Fibroblast of upper back skin (primary cell): ENCODE data around the gene C13orf42.
"Not testable (repeated sequence)": the region's sequence is repeated elsewhere in the genome, so short reads cannot be mapped to it uniquely, and the experiment has no call there.

ENCODE experiments used
- DNase-seq: peaks from one replicate; pipeline ENCODE4 v3.0.0-alpha.2; 2013

Gene C13orf42

DNA sequence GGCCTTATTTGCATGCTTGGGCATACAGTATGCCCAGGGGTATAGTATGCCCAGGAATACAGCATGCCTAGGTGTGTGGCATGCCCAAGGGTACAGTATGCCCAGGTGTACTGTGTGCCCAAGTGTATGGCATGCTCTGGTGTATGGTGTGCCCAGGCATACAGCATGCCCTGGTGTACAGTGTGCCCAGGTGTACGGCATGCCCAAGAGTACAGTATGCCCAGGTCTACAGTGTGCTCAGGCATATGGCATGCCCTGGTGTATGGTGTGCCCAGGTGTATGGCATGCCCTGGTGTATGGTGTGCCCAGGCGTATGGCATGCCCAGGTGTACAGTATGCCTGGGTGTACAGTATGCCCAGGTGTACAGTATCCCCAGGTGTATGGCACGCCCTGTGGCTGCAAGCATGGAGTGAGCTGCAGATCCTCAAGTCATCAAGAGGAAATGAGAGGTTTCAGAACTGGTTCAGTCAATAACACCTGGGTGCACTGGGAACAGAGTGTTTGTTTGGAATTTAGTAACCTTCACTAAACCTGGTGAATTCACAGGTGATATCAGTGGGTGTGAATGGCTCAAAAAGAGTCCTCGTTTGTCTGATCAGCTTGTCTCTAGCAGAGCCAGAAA, 7.8 kb upstream of the C13orf42 start:
- no peak for DNase-seq

DNA sequence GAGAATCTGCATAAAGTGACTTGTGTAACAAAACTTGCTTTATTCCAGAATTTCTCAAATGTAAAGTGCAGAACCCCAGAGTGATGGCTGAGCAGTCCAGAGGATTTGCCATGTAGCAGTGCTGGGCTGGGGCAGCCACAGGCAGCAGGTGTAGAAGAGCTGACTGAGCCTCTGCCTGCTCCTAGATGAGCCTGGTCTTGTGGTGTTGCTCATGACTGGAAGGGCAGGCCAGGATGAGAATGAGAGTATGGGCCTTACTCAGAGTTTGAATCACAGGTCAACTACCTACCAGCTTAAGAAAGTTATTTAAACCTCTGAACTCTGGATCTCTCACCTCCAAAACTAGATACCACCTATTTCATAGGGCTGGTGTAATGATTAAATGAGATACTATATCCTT, 2.9 kb upstream of the C13orf42 start:
- DNase-seq: no peak

DNA sequence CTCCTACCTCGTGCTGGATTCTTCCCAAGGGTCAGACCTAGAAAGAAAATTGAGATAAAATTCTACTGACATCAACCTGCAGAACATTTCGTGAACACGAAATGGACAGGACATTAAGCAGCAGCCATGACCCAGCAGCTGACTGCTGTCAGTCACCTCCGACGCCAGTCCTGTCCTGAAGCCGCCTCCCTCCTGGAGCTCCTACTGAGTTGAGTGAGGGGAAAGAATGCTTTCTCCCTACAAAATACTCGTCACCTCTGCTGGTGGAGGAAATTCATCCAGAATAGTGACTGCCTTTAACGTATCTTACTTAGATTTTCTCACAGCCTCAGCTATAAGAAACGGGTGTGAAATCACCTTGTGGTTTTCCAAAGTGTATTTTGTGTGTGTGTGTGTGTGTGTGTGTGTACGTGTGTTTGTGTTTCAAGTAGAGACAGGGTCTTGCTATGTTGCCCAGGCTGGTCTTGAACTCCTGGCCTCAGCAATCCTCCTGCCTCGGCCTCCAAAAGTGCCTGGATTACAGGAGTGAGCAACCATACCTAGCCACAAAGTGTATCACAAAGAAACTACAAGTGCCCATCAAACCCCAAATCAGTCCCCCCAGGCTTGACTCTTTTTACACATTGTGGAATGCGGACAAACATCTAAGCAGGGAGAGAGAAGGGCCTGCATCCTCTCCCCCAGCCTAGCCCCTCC, 2.3 kb upstream of the C13orf42 start:
- DNase-seq: no peak

DNA sequence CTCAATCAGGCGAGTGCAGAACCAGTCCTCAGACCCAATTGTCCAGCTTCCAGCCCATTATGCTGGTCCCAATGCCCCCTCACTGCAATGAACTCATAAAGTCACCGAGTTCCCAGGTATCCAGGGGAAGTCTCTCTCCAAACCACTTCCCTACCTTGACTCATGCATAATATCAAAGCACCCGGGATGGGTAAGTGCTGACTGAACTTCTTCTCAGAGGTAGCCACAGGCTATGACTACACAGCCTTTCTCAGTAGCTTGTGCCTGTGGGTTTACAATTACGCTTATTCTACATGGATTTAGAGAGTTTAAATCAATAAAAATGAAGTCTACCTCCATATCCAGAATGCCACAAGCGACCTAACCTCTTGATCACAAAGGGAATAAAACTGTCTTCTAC, 1.7 kb upstream of the C13orf42 start:
- DNase-seq: no peak

DNA sequence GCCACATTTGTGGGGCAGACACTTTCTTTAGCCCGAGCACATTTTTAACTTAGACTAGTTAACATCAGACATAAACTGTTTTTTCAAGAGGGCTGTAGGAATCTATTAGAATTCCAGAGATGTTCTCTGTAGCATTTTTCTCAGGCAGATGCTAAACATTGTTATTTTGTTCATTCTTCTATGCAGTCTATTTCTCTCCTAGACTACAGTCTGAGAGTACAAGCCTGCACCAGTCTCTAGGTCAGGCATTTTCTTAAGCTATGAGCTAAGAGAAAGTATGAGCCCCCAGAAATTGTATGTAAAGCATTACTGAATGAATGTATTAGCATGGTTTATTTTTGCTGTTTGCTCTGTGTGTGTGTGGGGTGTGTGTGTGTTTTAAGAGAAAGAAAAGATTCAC, 923 bp upstream of the C13orf42 start:
- DNase-seq: no peak

DNA sequence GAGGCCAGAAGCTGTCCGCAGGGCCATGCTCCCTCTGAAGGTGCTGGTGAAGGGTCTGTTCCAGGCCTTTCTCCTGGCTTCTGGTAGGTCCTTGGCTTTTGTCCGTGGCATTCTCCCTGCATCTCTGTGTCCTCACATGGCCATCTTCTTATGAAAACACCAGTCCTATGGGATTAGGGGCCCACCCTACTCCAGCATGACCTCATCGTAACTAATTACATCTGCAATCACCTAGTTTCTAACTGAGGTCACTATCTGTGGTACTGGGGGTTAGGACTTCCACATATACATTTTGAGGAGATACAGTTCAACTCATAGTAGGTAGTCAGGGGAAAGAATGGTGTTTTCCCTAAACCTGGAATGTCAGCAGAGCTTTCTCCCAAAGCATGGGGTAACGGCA, 3.1 kb downstream of the C13orf42 start:
- DNase-seq: no peak

DNA sequence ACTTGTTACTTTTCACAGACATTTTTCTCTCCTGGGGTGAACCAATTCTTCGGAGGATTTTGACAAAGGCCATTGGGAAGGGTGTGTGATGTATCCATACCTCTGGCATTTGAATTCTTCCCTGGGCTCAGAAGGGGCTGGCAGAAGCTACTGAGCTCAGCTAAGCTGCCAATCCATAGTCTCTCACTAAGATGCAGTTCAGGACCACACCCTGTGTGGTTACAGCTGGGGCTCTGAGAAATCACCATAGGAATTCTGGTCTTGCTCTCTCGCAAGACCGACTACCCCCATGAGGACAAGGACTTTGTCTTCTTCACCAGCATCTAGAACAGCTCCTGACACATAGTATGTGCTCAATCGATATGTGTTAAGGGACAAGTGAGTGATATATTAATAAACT, 6.0 kb downstream of the C13orf42 start:
- DNase-seq: no peak

DNA sequence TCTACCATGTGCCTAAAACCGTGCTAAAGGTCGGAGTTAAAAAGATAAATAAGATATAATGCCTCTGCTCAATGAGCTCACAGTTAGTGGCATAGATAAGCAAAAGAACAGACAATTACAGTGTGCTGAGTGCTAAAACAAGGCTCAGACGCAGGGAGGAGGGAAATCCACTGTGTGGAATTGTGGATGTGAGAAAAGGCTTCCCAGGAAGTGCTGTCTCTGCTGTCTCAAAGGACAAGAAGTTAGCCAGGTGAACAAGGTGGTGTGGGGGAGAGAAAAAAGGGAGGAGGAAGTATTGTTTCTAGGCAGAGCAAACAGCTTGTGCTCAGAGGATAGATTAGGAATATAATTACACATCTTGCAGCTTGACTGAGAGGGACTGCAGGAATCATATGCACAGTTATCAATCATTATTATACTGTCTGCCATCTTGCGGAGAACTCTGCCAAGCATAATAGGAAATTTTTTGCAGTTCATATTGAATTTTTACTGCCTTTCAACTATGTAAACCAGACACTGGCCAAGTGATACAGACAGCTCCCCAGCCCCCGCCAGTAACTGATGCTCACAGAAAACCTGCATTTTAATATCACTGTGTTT, 9.3 kb downstream of the C13orf42 start:
- DNase-seq: no peak

DNA sequence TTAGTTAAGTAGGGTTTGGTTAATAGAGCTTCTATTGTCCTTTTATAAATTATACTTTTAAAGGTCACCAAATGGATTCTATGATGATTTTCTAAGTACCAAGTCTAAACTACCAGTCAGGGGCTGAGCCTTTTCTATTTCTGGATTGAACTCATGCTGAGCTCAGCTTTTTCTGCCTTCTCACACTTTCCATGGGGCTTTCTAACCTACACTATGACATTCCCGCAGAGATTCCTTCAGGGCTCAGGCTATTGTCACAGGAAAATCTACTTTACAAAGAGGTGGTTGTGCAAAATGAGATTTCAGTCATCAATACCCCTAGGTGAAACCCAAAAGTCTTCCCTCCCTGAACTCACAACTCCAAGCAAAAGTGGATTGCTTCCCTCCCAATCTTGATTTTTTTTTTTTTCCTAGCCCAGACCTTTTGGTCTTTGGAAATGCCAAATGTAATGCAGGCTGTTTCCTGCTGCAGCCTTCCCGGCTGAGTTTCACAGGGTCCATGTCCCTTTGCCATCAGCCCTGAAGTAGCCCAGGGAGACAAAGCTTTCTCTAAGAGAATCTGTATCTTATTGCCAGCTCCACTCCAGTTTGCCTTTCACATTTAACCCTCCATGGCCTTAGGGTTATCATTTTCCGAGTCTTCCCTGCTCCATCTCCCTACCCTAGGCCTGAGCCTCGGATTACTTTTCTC, 13.6 kb downstream of the C13orf42 start:
- DNase-seq: no peak

DNA sequence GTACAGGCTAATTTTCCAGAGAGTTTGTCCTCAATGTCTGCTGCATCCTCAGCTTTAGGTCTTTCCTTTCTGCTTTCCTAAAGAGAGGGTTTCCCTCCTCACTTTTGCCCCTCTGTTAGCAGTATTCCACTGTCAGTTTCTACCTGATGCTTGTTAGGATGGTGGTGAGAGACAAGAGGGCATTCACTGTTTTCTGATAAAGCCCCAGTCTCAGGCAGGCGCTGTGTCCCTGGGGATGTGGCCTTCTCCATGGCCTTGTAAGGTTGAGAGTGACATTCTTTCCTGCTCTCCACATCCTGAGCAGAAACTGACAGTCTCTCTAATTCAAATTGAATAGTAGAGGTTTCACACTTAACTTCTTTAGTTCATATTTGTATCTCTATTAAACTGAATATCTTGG, 14.9 kb downstream of the C13orf42 start:
- DNase-seq: no peak

DNA sequence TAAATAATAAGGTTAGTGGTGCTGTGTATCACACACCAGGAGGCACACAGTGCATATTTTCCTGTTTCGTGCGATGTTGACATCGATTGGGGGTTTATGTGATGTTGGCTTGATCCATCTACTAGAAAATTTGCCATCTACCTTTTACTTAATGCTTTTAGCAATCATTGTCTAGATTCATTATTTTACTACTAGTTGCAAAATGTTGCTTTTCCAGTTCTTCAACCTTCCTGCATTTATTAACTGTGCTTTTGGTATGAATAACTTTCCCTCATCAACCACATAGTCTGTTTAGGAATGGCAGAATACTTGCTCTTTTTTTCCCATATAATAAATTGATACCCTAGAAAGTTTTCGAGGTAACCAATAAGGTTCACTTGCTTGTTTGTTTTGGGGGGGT, 17.5 kb downstream of the C13orf42 start:
- no peak for DNase-seq

DNA sequence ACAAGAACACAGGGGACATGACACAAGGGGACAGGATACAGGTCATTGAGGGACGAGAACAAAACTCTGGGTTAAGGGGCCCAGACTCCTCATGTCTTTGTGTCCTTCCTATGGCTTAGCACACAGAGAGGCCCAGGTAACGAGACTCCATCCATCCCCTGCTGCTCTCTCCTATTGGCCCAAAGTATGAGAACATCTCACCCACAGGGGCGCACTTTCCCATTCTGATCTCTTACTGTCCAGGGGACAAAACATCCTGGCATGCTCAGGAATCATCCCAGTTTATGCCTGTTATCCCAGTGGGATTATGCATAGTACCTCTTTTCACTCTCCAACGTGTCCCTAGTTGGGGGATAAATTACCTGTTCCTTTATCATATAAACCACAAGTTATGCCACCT, 19.2 kb downstream of the C13orf42 start:
- DNase-seq: no peak

DNA sequence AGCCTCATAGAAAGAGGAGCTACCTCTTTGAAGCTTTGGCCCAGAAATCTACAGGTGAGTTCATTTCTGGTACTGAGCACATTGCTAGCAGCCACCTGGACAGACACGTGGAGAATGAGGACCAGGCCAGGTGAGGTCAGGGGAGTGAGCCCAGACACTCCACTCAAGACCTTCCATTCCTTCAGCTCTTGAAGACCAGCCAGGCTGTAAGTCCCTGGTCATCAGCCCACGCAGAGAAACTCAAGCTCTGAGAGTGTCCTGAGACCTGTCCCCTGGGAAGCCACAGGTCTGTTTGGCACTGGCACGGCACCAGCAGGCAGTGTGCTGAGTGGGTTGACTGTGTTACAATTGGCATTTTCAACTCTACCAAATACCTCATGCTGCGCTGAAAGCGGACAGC, 27.4 kb downstream of the C13orf42 start:
- DNase-seq: no peak

DNA sequence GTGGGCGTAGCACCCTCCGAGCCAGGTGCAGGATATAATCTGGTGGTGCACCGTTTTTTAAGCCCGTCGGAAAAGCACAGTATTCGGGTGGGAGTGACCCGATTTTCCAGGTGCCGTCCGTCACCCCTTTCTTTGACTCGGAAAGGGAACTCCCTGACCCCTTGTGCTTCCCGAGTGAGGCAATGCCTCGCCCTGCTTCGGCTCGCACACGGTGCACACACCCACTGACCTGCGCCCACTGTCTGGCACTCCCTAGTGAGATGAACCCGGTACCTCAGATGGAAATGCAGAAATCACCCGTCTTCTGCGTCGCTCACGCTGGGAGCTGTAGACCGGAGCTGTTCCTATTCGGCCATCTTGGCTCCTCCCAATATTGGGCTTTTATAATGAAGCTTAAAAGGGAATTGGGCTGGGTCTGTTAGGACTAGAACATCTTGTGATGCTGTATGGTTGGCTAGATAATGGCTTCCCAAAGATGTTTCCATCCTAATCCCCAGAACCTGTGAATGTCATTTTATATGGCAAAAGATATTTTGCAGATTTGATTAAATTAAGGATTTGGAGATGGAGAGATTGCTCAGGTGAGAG, 30.5 kb downstream of the C13orf42 start:
- not testable (repeated sequence) for DNase-seq

DNA sequence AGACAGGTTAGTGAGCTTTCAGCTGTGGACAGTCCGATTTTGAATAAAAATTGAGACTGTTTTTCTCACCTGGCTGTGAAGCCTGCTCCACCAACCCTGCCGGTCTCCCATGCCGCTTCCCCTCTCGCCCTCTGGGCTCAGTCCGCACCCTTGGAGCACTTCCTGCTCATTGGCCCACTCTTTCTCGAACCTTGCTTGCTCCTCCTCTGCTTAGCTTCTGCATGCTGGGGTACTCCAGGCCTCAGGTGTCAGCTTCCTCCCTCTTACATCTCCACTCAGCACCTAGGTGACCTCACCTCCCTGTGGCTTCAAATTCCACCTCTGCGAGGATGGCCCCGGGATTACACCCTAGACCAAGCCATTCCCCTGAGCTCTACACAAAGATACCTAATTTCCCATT, 39.6 kb downstream of the C13orf42 start:
- no peak for DNase-seq

DNA sequence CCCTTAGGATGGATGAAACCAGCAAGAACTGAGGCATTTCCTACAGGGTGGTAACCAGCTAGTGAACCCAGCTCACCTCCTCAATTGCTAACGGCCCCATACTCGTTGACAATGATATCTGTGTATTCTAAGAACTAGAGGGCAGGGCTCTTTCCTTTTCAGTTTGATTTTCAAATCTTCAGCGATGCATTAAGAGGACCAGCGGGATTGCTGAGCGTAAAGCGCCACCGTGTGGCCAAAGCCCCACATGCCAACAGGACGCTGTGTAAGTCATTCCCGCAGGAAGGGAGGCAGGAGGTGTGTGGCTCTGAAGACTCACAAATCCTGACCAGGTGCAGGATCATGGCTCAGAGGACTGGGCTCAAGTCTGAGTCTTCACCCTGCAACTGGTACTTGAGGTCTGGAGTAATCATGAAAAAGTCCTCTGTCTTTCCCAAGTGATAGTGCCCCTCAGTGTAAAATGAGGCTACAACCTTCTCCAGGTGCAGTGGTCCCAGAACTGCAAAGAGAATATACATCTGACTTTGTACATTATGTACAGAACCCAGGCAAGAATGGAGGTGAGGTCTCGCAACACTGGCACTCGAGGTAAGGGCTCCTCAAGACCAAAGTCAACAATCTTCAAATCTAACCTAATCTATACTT, 40.9 kb downstream of the C13orf42 start:
- peak; percentile 75 for DNase-seq

DNA sequence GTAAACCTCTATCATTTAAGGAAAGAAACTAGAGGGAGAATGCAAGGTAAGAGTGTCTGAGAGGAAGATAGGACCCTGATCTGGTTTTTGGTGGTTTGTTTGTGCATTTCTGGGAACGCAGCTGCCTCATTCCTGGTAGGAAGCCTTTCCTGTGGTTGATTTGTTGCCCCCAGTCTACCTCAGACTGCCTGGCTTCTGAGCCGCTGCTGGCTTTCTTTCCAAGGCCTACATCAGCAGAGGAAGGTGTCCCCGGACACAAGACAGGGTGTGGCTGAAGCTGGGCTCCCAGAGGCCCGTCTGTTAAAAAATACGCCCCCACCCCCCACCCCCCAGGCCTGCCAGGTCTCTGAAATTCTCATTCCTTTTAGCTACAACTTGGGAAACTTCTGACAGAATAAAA, 42.6 kb downstream of the C13orf42 start:
- no peak for DNase-seq

DNA sequence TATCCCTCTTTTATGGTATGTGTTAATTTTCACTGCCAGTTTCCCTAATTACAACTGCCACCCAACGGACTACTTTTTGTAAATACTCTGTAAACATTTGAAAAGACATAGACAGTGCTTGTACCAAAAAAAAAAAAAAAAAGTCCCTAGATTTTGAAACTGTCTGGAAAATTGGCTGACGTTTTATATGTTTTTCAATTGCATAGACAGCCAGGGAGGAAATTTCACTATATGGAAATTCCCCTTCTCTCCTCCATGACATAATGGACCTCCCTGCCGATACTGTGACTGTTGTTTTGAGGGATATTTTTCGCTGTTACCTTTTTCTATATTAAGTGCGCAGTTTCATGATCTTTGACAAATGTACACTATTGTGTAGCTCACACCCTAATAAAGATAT, 43.4 kb downstream of the C13orf42 start:
- no peak for DNase-seq

DNA sequence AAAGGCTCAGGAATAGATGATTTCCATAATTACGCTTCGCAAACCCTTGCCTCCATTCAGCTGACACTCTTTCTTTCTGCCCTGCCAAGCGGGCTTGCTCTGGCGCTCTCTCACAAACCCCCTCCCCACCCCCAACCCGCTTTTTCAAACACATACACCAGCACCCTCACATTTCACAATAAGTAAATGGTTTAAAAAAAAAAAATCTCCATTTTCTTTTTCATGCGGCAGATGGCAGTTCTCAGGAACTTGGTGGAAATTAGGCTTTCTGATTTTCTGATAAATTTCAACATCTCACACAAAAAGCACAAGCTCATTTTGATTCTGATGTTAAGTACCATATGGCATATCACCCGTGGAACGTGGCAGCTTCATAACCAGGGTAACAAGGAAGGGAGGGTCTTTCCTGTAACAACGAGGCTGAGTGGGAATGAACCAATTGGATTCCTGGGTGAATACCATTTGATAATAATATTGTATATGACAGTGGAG, 43.8 kb downstream of the C13orf42 start:
- DNase-seq: no peak

DNA sequence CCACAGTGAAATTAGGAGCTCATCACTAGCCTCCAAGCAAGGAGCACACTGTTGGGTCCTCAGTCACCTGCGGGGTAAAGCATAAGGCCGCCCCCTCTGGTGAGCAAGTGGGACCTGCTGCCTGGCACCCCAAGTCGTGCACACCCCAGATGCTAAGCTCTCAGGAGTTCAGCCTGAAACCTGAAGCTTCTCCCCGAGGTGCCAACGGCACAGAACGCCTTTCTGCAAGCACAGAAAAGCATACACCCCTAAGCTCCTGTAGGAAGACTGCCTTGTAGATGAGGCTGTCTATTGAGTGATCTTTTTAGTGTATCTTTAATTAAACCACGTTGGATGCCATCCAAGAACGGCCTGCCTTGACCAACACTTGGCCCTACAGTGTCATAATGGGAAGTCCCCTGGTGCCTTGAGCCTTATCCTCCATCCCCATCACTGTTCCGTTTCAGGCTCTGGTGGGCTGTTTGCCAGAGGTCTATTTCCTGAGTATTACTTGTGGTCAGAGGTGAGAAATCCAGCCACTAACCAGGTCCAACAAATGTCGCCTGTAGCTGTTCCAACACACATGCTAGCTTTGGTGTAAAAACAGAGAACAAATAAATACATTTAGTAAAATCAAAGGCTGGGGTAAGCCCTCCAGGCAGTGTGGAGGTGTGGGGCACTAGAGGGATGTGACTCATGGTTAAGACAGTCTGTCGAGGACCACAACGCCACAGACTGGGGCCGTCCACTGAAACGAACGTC, 44.8 kb downstream of the C13orf42 start:
- peak; percentile 22 for DNase-seq

DNA sequence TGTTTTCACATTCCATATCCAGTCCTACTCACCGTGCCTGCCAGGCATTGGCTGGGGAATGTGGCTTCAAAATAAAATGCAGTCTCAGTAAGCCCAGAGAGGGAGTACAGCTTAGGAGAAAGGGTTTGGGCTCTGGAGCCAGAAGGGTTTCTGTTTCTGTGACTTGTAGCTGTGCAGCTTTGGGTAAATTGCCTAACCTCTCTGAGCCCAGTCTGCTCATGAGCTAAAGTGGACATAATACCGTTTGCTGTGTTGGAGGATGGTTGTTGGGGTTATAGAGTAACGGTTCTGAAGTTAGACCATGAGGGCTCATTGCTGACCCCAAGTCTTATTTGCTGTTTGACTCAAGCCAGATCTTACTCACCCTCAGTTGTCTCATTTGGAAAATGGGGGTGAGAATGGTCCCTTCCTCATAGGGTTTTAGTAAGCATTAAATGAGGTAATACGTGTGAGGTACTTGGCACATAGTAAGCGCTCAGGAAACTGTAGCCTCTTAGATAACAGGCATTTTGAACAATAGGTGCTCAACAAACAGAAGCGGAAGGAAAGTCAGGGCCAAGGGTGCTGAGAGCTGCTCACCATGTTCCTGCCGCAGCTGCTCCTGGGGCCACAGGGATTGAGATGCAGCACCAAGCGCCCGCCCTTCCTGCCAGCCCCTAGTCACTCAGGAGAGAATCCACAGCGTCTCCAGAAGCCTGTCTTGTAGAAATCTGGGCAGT, 45.5 kb downstream of the C13orf42 start:
- DNase-seq: no peak

DNA sequence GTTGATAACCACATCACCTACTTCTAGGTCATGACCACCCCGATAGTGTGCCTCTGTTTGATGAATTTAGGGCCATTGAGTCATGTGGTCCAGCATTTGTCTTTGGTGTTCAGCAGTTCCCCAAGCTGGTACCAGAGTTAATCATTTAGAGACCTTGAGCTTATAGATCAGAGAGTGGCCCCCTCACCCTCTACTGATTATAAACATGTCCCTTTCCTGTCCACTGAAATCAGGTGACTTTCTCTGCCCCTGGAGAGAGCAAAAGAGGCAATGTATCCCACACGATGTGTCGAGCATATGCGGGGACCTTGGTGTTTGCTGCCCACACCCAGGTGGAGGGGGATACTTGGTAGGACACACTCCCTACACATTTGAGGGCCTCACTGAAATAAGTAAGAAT, 46.3 kb downstream of the C13orf42 start:
- no peak for DNase-seq
